Psoas muscle (tissue), 8 donors: ENCODE measurements around the gene ANO9. TPM values are rescaled to one million over a fixed set of nuclear protein-coding genes. Genes with fewer than 3 reads are reported as not detected.

Experiments
- ATAC-seq, 4 donors: fragments of 200-7000 bp; cut with Tn5 transposase; one replicate each; pipeline ENCODE4 v1.9.1; 2020; ENCODE audit warnings: moderate library complexity in 3 of 4, mild to moderate bottlenecking in 2 of 4
- DNase-seq, 2 donors: peaks; one replicate each; pipeline ENCODE4 v3.0.0-alpha.2; 2020
- H3K27ac ChIP-seq: fragments of 200-600 bp; one replicate; pipeline ENCODE4 v1.8.0; 2022
- H3K27me3 ChIP-seq, 3 donors: fragments of 200-600 bp in 1 of 3; one replicate each; pipeline versions ENCODE4 v1.6.1 to v1.8.0; 2013 to 2022; ENCODE audit warnings: low read length in 2 of 3, mild to moderate bottlenecking in 2 of 3, moderate library complexity in 1 of 3; ENCODE audit not compliant: insufficient read depth in 3 of 3
- H3K36me3 ChIP-seq, 2 donors: fragments of 200-600 bp in 1 of 2; one replicate each; pipeline versions ENCODE4 v1.6.1 to v1.8.0; 2013 to 2022; ENCODE audit warnings: low read depth in 1 of 2, mild to moderate bottlenecking in 1 of 2, moderate library complexity in 1 of 2; ENCODE audit not compliant: insufficient read depth in 1 of 2
- H3K4me1 ChIP-seq: fragments of 200-600 bp; one replicate; pipeline ENCODE4 v1.8.0; 2022
- H3K4me3 ChIP-seq: fragments of 200-600 bp; one replicate; pipeline ENCODE4 v1.8.0; 2022; ENCODE audit warnings: mild to moderate bottlenecking
- H3K9me3 ChIP-seq: fragments of 200-600 bp; one replicate; pipeline ENCODE4 v1.8.0; 2022
- WGBS, 3 donors: extraction: QIAGEN DNeasy Blood & Tissue Kit; methylation state at CpG; one replicate each; pipeline versions ENCODE4 v1.1.6 to v1.1.7; 2013; 5-methylcytosine and 5-hydroxymethylcytosine counted together
- intact Hi-C, 2 donors: fragments of 100-400 bp; cut with DNase I; formaldehyde crosslinking; loops; one replicate each; pipeline versions ENCODE4 v1.11.0 to v1.14.2; 2022
- polyA plus RNA-seq, 3 donors: library from polyadenylated mRNA; stranded (reverse); fragments of 200-250 nt; gene quantifications; one replicate each; pipeline ENCODE4 v1.2.3, GENCODE V29; 2013
- total RNA-seq, 4 donors: library from RNA; stranded (reverse); fragmentation: NEBNext Ultra II Directional in 2 of 4; extraction: Animal tissue kit (Norgen Biotek cat#: 25700) in 2 of 4; gene quantifications; one replicate each; pipeline versions ENCODE4 v1.2.1 to v1.2.4, GENCODE V29; 2021 to 2023
- TF ChIP-seq, protein P1 (sequence below): fragments of 200-600 bp; IDR thresholded peaks from one replicate; pipeline ENCODE4 v1.8.0; 2022; ENCODE audit warnings: antibody characterized with exemption
- donor health status: healthy with polysubstance abuse.
- donor health status: DM: no; HTN: no; CAD: no; lungs with moderate emphysema.
- donor health status: Bipolar disorder and iron deficiency.
- donor health status: healthy.
- donor health status: DM: yes; HTN: yes; CAD: no.
- donor health status: DM: no; HTN: no; CAD: no.
- donor health status: DM: no; HTN: no; CAD: no.
- donor health status: DM: yes; HTN: yes; CAD: no.

The ANO9 gene
- total and polyA plus RNA-seq, 7 donors = 0.09 to 0.59 (median 0.13) TPM; not detected in 1

DNA sequence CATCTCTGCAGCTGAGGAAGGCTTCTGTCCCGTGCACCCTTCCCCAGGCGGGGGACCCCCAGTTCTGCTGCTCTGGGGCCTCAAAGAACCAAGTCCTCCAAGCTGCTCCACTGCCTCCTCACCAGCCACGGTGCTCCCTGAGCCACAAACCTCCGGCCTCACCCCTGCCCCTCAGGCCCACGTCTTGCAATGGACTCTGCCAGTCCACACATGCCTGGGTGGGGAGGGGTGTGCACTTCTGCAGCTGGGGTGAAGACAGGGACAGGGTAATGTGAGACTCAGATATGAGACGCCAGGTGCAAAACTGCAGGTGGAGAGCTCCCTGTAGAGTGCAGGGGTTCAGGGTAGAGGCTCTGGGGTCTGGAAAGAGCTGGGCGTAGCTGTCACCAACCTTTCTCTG, 5.1 kb upstream of the ANO9 start:
- H3K36me3 ChIP-seq = no peaks in the 10 kb centered on the region
- H3K27me3 ChIP-seq = peaks cover 0 to 27% (median 11%) of the 10 kb centered on the region in 3 donors
- ATAC-seq (no peak), DNase-seq (peak in 1 of 2 donors; percentile 49)
- no peak overlapping the region for H3K4me3 ChIP-seq
- H3K27ac ChIP-seq = no peak overlapping the region
- no peaks in the 10 kb centered on the region for H3K9me3 ChIP-seq
- intact Hi-C loops = loop anchor here in 1 of 2 donors (2.0 to 5.0 kb wide), 3 partner anchors 38 to 240 kb away; partner anchors contain the start of genes BET1L, PSMD13, RIC8A and SIRT3
- WGBS, 3 donors = 60 to 72% (median 64%) methylated on average over 7 of the region's 7 CpGs
- TF ChIP-seq, protein P1, sequence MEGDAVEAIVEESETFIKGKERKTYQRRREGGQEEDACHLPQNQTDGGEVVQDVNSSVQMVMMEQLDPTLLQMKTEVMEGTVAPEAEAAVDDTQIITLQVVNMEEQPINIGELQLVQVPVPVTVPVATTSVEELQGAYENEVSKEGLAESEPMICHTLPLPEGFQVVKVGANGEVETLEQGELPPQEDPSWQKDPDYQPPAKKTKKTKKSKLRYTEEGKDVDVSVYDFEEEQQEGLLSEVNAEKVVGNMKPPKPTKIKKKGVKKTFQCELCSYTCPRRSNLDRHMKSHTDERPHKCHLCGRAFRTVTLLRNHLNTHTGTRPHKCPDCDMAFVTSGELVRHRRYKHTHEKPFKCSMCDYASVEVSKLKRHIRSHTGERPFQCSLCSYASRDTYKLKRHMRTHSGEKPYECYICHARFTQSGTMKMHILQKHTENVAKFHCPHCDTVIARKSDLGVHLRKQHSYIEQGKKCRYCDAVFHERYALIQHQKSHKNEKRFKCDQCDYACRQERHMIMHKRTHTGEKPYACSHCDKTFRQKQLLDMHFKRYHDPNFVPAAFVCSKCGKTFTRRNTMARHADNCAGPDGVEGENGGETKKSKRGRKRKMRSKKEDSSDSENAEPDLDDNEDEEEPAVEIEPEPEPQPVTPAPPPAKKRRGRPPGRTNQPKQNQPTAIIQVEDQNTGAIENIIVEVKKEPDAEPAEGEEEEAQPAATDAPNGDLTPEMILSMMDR = no peak
- H3K4me1 ChIP-seq = peaks cover 24% of the 10 kb centered on the region

DNA sequence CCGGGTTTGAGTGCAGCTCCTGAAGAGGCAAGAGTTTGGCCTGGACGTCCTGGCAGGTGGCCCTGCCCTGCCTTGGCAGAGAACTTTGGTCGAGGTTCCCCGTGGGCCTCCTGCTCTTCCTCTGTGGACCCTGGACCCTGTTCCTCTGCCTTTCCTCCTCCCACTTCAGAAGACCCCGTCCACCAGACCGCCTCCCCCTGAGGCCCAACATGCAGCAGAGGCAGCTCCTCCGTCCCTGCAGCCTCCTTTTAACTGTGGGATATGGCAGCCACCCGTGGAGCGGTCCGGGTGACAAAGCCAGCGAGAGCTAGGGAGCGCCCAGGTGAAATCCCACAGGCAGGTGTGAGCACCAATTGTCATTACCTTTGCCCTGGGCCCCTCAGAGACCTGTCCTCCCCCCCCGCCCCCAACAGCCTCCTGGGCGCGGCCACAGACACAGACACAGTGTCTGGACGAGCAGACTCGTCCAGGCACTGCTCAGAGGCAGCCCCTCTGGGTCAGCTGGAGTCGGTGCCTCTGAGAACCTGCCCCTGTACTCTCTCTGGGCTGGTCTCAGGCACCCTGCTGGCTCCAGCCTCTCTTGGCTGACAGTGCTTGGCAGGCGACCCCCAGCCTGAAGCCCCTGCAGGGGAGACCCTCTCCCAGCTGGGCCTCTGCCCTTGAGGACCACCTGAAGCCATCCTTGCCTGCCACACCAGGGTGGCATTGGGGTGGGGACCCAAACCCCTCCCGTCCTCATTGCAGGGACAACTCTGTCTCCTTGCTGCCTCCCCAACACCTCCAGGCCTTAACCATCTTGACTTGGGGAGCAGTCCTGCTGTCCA, 4.2 kb upstream of the ANO9 start:
- TF ChIP-seq, protein P1 = no peak
- Histone ChIP-seq H3K27me3 (peaks cover 0 to 35% (median 18%) of the 10 kb centered on the region in 3 donors), H3K4me3 (no peak overlapping the region), H3K9me3 (no peaks in the 10 kb centered on the region), H3K4me1 (peaks cover 15% of the 10 kb centered on the region), H3K36me3 (no peaks in the 10 kb centered on the region), H3K27ac (no peak overlapping the region)
- ATAC-seq = no peak
- 61 to 70% (median 64%) methylated on average over 19 to 20 of the region's 20 CpGs for WGBS, 3 donors
- DNase-seq = peak in 1 of 2 donors; percentile 15
- intact Hi-C loops = loop anchor here in 1 of 2 donors (2.0 to 5.0 kb wide), 3 partner anchors 37 to 239 kb away; partner anchors contain the start of genes BET1L, PSMD13, RIC8A and SIRT3

DNA sequence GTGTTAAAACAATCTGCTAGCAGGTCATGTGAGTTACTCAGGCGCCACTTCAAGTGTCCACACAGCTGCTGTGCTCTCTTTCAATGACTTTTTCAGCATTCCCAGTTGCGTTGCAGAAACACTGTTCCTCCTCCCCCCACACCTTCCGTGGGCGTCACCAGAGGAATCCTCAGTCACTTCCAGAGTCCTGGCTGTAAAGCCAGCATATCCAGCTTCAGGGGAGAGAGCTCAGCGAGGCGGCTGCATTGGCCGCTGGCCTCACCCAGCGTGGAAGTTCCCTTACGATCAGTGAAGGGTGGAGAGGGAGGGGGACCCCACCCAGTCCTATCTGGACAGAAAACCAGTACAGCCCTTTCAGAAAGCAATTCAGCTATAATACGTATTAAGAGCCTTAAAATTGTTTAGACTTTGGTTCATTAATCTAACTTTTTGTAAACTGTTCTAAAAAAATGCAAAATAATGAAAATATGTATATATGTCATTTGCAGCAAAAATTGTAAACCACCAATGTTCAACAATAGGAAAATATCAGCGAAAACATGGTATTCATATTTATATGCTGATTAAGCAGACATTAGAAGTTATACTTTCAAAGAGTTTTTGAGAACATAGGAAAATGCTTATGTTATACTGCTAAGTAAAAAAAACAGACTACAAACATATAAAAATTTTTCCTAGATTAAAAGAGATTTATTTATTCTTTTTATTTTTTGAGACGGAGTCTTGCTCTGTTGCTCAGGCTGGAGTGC, 2.8 kb upstream of the ANO9 start:
- no peak overlapping the region for H3K27ac ChIP-seq
- TF ChIP-seq, protein P1 = no peak
- WGBS, 3 donors = 23 to 28% (median 23%) methylated on average over 12 of the region's 12 CpGs
- no peaks in the 10 kb centered on the region for H3K36me3 ChIP-seq
- intact Hi-C loops = loop anchor here in 1 of 2 donors (5.0 kb wide), 2 partner anchors 207 to 237 kb away; partner anchors contain the start of genes BET1L, PSMD13, RIC8A and SIRT3
- no peak overlapping the region for H3K4me3 ChIP-seq
- peaks cover 12% of the 10 kb centered on the region for H3K4me1 ChIP-seq
- DNase-seq = peak; percentile 14 to 21
- peaks cover 0 to 49% (median 22%) of the 10 kb centered on the region in 3 donors for H3K27me3 ChIP-seq
- no peaks in the 10 kb centered on the region for H3K9me3 ChIP-seq
- ATAC-seq = no peak

DNA sequence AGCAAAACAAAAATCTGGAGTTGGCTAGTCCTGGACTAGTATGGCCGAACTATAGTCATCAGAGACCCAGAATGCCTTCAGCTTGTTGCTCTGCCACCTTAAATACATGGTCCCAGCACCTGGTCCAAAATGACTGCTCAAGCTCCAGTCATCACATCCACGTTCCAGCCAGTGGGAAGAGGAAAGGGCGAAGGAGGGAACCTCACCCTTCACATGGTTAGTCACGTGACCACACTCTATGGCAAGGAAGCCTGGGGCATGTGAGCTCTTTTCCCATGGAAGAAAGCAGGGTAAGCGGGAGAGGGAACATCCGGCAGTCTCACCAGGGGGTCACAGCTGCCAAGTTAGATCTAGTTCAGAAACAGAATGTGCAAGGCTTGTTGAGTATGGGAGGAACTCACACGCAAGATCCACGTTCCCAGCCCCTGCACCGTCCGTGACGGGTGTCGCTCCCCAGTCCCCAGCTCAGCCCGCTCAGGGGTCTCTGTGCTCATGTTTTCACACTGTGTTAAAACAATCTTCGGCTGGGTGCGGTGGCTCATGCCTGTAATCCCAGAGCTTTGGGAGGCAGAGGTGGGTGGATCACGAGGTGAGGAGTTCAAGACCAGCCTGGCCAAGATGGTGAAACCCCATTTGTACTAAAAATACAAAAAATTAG, 1.9 kb upstream of the ANO9 start:
- intact Hi-C loops = no loop called here

More for the DNA sequence above, 1.9 kb upstream of the ANO9 start:
- no peak overlapping the region for H3K4me3 ChIP-seq
- DNase-seq (peak in 1 of 2 donors; percentile 47), ATAC-seq (no peak)
- H3K9me3 ChIP-seq = no peaks in the 10 kb centered on the region
- no peaks in the 10 kb centered on the region for H3K36me3 ChIP-seq
- peaks cover 0 to 53% (median 22%) of the 10 kb centered on the region in 3 donors for H3K27me3 ChIP-seq
- WGBS, 3 donors = 45 to 56% (median 54%) methylated on average over 16 of the region's 16 CpGs
- TF ChIP-seq, protein P1 = no peak
- no peak overlapping the region for H3K27ac ChIP-seq
- peaks cover 4% of the 10 kb centered on the region for H3K4me1 ChIP-seq
